Liver (tissue), 9 donors: ENCODE results near the gene ASPSCR1. TPM values are rescaled to one million over a fixed set of nuclear protein-coding genes. Genes with fewer than 3 reads are reported as not detected.

Experiments used
- DNase-seq: peaks from one replicate; pipeline ENCODE4 v3.0.0-alpha.2; 2017; ENCODE audit warnings: low spot score
- H3K27ac ChIP-seq, 2 donors: one replicate each; pipeline ENCODE4 v1.7.0; 2013; ENCODE audit warnings: inconsistent platforms in 2 of 2, low read length in 2 of 2, control low read depth in 1 of 2, low read depth in 1 of 2, mild to moderate bottlenecking in 1 of 2
- H3K27me3 ChIP-seq, 4 donors: one replicate each; pipeline versions ENCODE4 v1.6.1 to v1.7.0; 2013; ENCODE audit warnings: low read length in 3 of 4, inconsistent platforms in 1 of 4, mild to moderate bottlenecking in 1 of 4, moderate library complexity in 1 of 4; ENCODE audit not compliant: control insufficient read depth in 4 of 4, insufficient read depth in 4 of 4
- H3K36me3 ChIP-seq, 4 donors: one replicate each; pipeline versions ENCODE4 v1.6.1 to v1.7.0; 2013; ENCODE audit warnings: low read length in 3 of 4, mild to moderate bottlenecking in 3 of 4, low read depth in 1 of 4, moderate library complexity in 1 of 4; ENCODE audit not compliant: control insufficient read depth in 4 of 4, insufficient read depth in 3 of 4
- H3K4me1 ChIP-seq, 4 donors: one replicate each; pipeline versions ENCODE4 v1.6.1 to v1.7.0; 2013; ENCODE audit warnings: low read length in 3 of 4, mild to moderate bottlenecking in 3 of 4, moderate library complexity in 1 of 4; ENCODE audit not compliant: control insufficient read depth in 4 of 4, insufficient read depth in 4 of 4
- H3K4me3 ChIP-seq, 3 donors: one replicate each; pipeline versions ENCODE4 v1.6.1 to v1.7.0; 2013; ENCODE audit warnings: low read length in 3 of 3, control low read depth in 1 of 3, low read depth in 1 of 3, mild to moderate bottlenecking in 1 of 3
- H3K9ac ChIP-seq, 2 donors: one replicate each; pipeline ENCODE4 v1.7.0; 2013; ENCODE audit warnings: low read length in 2 of 2, mild to moderate bottlenecking in 2 of 2, moderate library complexity in 2 of 2, control low read depth in 1 of 2, low read depth in 1 of 2
- H3K9me3 ChIP-seq, 4 donors: one replicate each; pipeline versions ENCODE4 v1.6.1 to v1.7.0; 2013; ENCODE audit warnings: low read length in 3 of 4; ENCODE audit not compliant: control insufficient read depth in 4 of 4
- FOXA1 ChIP-seq: IDR thresholded peaks from 2 replicates; pipeline ENCODE4 v1.6.1; 2016; ENCODE audit warnings: antibody characterized with exemption
- HNF4A ChIP-seq, 2 donors: conservative IDR thresholded peaks; 2 replicates each; pipeline ENCODE4 v1.6.1; 2016; ENCODE audit warnings: antibody characterized with exemption in 2 of 2, mild to moderate bottlenecking in 2 of 2
- HNF4G ChIP-seq: IDR thresholded peaks from 2 replicates; pipeline ENCODE4 v1.6.1; 2016; ENCODE audit warnings: antibody characterized with exemption
- JUND ChIP-seq, 2 donors: IDR thresholded peaks; 2 replicates each; pipeline ENCODE4 v1.6.1; 2016; ENCODE audit warnings: antibody characterized with exemption in 2 of 2
- NR2F2 ChIP-seq: IDR thresholded peaks from 2 replicates; pipeline ENCODE4 v1.6.1; 2016; ENCODE audit warnings: antibody characterized with exemption
- RXRA ChIP-seq, 2 donors: IDR thresholded peaks; 2 replicates each; pipeline ENCODE4 v1.6.1; 2017 to 2018; ENCODE audit warnings: antibody characterized with exemption in 2 of 2, mild to moderate bottlenecking in 1 of 2
- SP1 ChIP-seq: IDR thresholded peaks from 2 replicates; pipeline ENCODE4 v1.6.1; 2018; ENCODE audit warnings: antibody characterized with exemption, mild to moderate bottlenecking
- TAF1 ChIP-seq: conservative IDR thresholded peaks from 2 replicates; pipeline ENCODE4 v1.6.1; 2016; ENCODE audit warnings: antibody characterized with exemption, mild to moderate bottlenecking
- WGBS: extraction: QIAGEN DNeasy Blood & Tissue Kit; methylation state at CpG from one replicate; pipeline ENCODE4 v1.1.7; 2013; 5-methylcytosine and 5-hydroxymethylcytosine counted together
- polyA plus RNA-seq, 2 donors: library from polyadenylated mRNA; stranded (reverse) in 1 of 2; unstranded in 1 of 2; fragments of 200-250 nt in 1 of 2; fragments of >200 nt in 1 of 2; fragmentation: Nextera tagmentation in 1 of 2; extraction: Ambion mirVana in 1 of 2; gene quantifications; one replicate each; pipeline versions ENCODE4 v1.2.1 to v1.2.3, GENCODE V29; 2013 to 2015
- total RNA-seq, 2 donors: library from RNA; depleted of rRNA; stranded (reverse); fragments of >200 nt; gene quantifications; one replicate each; pipeline ENCODE4 v1.2.3, GENCODE V29; 2014
- TF ChIP-seq, protein P1 (sequence below): fragments of 150-350 bp; IDR thresholded peaks from 2 replicates; pipeline ENCODE4 v1.5.1; 2017; ENCODE audit warnings: improper control_type of control experiment, low read depth, low read length; ENCODE audit not compliant: missing input control
- TF ChIP-seq, protein P2 (sequence below): IDR thresholded peaks from 2 replicates; pipeline ENCODE4 v1.6.1; 2016; ENCODE audit warnings: antibody characterized with exemption
- TF ChIP-seq, protein P3 (sequence below): IDR thresholded peaks from 2 replicates; pipeline ENCODE4 v1.6.1; 2016; ENCODE audit warnings: antibody characterized with exemption
- TF ChIP-seq, protein P4 (sequence below): IDR thresholded peaks from 2 replicates; pipeline ENCODE4 v1.6.1; 2016; ENCODE audit warnings: antibody characterized with exemption
- donor health status: healthy.
- donor health status: healthy.
- donor health status: healthy.
- donor health status: healthy.
- donor health status: healthy.

ASPSCR1 gene
- total and polyA plus RNA-seq, 4 donors, result 17.8 to 26.2 (median 20.4) TPM

DNA sequence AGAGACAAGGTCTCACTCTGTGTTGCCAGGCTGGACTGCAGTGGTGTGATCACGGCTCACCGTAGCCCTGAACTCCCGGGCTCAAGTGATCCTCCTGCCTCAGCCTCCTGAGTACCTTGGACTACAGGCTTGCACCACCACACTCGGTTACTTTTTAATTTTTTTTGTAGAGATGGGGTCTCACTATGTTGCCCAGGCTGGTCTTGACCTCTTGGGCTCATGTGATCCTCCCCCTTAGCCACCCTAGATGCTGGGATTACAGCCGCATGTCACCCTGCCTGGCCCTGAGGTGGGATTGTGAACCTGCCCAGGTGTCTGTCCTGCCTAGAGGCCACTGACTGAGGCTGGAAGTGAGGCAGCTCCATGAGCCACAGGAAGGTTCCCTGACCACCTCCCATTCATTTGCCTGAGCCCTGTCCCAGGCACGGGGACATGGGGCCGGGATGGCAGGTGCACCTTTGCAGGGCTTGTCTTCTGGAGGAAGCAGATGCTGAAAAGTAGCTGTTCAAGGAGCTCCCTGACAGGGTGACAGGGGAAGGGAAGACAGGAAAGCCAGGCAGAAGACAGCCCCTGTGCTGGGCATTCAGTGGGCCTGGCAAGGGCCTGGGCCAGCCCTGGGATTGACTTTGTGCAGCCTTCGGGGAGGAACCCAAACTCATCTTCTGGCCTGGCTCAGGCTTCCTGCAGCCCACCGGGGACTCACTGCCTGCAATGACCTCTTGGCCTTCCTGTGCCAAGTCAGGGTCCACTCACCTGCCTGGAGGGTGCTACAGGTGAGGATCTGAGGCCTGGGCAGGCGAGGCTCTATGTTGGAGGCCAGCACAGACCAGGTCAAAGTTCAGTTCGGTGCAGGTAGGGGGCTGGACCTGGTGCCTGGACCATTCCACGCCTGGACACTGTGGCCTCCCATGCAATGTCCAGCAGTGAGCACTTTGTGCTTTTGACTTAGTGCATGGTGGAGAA, 8.3 kb upstream of the ASPSCR1 start:
- 79% methylated on average over 12 of the region's 12 CpGs for WGBS
- Histone ChIP-seq H3K36me3 (no peaks in the 10 kb centered on the region), H3K9ac (no peak overlapping the region), H3K4me1 (peaks cover 8 to 33% (median 18%) of the 10 kb centered on the region in 4 donors), H3K4me3 (no peak overlapping the region), H3K27me3 (no peaks in the 10 kb centered on the region), H3K9me3 (peaks cover 0 to 2% (median 0%) of the 10 kb centered on the region in 4 donors), H3K27ac (no peak overlapping the region)
- DNase-seq, result no peak
- TF ChIP-seq TAF1 (no peak), HNF4A (conservative IDR thresholded peaks at IDR 0.05) (peak in 1 of 2 donors; percentile 16)

DNA sequence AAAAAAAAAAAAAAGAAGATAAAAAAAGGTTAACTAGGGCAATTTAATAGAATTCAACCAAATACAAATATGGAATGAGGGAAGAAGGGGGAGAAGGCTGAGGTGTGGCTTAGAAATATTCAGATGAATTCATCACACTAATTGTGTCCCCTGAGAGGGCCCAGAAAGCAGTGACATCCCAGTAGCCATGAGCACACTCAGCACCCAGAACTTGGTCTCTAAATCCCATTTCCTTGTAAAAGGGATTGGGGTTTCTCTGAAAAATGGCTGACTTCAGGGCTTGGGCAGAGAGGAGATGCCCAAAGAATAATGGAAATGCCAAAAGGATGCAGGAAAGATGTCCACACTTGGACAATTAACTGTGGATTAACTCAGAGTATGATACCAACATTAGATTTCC, 4.0 kb upstream of the ASPSCR1 start:
- Histone ChIP-seq H3K27me3 (no peaks in the 10 kb centered on the region), H3K4me3 (no peak overlapping the region), H3K4me1 (peaks cover 3 to 26% (median 11%) of the 10 kb centered on the region in 4 donors), H3K27ac (no peak overlapping the region), H3K9ac (no peak overlapping the region), H3K36me3 (no peaks in the 10 kb centered on the region), H3K9me3 (peaks cover 0 to 2% (median 0%) of the 10 kb centered on the region in 4 donors)
- TF ChIP-seq JUND (IDR thresholded peaks at IDR 0.05) (no peak), RXRA (IDR thresholded peaks at IDR 0.05) (no peak), HNF4G (no peak), TAF1 (no peak), SP1 (no peak), FOXA1 (no peak), NR2F2 (no peak)
- TF ChIP-seq, protein P1, sequence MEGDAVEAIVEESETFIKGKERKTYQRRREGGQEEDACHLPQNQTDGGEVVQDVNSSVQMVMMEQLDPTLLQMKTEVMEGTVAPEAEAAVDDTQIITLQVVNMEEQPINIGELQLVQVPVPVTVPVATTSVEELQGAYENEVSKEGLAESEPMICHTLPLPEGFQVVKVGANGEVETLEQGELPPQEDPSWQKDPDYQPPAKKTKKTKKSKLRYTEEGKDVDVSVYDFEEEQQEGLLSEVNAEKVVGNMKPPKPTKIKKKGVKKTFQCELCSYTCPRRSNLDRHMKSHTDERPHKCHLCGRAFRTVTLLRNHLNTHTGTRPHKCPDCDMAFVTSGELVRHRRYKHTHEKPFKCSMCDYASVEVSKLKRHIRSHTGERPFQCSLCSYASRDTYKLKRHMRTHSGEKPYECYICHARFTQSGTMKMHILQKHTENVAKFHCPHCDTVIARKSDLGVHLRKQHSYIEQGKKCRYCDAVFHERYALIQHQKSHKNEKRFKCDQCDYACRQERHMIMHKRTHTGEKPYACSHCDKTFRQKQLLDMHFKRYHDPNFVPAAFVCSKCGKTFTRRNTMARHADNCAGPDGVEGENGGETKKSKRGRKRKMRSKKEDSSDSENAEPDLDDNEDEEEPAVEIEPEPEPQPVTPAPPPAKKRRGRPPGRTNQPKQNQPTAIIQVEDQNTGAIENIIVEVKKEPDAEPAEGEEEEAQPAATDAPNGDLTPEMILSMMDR, result no peak
- TF ChIP-seq, protein P2, sequence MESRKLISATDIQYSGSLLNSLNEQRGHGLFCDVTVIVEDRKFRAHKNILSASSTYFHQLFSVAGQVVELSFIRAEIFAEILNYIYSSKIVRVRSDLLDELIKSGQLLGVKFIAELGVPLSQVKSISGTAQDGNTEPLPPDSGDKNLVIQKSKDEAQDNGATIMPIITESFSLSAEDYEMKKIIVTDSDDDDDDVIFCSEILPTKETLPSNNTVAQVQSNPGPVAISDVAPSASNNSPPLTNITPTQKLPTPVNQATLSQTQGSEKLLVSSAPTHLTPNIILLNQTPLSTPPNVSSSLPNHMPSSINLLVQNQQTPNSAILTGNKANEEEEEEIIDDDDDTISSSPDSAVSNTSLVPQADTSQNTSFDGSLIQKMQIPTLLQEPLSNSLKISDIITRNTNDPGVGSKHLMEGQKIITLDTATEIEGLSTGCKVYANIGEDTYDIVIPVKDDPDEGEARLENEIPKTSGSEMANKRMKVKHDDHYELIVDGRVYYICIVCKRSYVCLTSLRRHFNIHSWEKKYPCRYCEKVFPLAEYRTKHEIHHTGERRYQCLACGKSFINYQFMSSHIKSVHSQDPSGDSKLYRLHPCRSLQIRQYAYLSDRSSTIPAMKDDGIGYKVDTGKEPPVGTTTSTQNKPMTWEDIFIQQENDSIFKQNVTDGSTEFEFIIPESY, result no peak
- TF ChIP-seq, protein P3, sequence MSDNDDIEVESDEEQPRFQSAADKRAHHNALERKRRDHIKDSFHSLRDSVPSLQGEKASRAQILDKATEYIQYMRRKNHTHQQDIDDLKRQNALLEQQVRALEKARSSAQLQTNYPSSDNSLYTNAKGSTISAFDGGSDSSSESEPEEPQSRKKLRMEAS, result no peak
- TF ChIP-seq, protein P4, sequence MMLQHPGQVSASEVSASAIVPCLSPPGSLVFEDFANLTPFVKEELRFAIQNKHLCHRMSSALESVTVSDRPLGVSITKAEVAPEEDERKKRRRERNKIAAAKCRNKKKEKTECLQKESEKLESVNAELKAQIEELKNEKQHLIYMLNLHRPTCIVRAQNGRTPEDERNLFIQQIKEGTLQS, result no peak
- no peak for DNase-seq
